Large intestine (tissue), 3 donors: ENCODE data around the gene TNFSF9. TPM values are rescaled to one million over a fixed set of nuclear protein-coding genes. Genes with fewer than 3 reads are reported as not detected.
"Not testable (repeated sequence)": the region's sequence is repeated elsewhere in the genome, so short reads cannot be mapped to it uniquely, and the experiment has no call there.

ENCODE experiments used
- DNase-seq, 2 donors: peaks; one replicate each; pipeline versions ENCODE4 v3.0.0 to v3.0.0-alpha.2; 2013
- H3K27ac ChIP-seq: one replicate; pipeline ENCODE4 v1.5.1; 2013; ENCODE audit warnings: low read length
- H3K27me3 ChIP-seq: 2 replicates; pipeline ENCODE4 v1.6.1; 2013; ENCODE audit warnings: low read length; ENCODE audit not compliant: control insufficient read depth, insufficient read depth
- H3K36me3 ChIP-seq: 2 replicates; pipeline ENCODE4 v1.6.1; 2013; ENCODE audit warnings: low read length; ENCODE audit not compliant: control insufficient read depth, insufficient read depth
- H3K4me1 ChIP-seq: one replicate; pipeline ENCODE4 v1.6.1; 2013; ENCODE audit warnings: low read length; ENCODE audit not compliant: control insufficient read depth, insufficient read depth
- H3K4me3 ChIP-seq: one replicate; pipeline ENCODE4 v1.5.1; 2013; ENCODE audit warnings: low read length
- H3K9me3 ChIP-seq: one replicate; pipeline ENCODE4 v1.6.1; 2013; ENCODE audit warnings: mild to moderate bottlenecking, low read depth, low read length, moderate library complexity; ENCODE audit not compliant: control insufficient read depth
- WGBS: methylation state at CpG from one replicate; pipeline ENCODE4 v1.1.5; 2013; ENCODE audit warnings: low lambda C conversion rate; ENCODE audit not compliant: insufficient coverage; 5-methylcytosine and 5-hydroxymethylcytosine counted together
- polyA plus RNA-seq: library from polyadenylated mRNA; unstranded; fragments of 120-200 nt; gene quantifications from one replicate; pipeline ENCODE4 v1.2.1, GENCODE V29; 2013

The TNFSF9 gene
- polyA plus RNA-seq, 1 donor, result 0.19 TPM

DNA sequence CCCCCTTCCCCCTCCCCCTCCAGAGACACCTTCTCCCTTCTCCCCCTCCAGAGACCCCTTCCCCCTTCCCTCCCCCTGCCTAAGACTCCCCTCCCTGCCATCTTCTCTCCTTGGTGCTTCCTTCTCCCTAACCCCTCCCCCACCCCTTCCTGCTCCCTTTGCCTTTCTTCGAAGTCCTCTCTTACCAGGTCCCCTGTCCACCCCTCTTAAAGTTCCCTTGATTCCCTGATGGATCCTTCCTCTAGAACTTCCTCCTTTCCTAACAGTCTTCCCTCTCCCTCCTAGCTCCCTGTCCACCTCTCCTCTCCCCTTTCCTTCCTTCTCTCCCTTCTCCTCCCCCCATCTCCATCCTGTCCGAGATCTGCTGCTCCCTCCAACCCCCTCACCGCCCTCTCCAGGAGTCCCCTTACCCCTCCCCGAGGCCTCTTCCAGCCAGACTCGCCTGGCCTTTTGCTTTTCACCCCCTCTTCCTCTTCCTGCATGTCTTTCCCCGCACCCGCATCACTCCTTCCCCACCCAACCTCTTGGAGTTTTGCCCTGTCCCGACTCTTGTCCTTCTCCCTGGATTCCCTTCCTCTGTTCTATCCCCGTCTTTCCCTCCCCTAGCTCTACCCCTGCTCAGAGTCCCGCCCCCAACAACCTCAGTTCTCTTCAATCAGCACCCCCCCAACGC, 3.1 kb downstream of the TNFSF9 start:
- no peak overlapping the region for H3K4me3 ChIP-seq
- 0% methylated on average over 3 of the region's 11 CpGs for WGBS
- no peaks in the 10 kb centered on the region for H3K36me3 ChIP-seq
- peaks cover 47% of the 10 kb centered on the region for H3K27me3 ChIP-seq
- H3K4me1 ChIP-seq, result peaks cover 15% of the 10 kb centered on the region
- H3K27ac ChIP-seq, result no peak overlapping the region
- peaks cover 9% of the 10 kb centered on the region for H3K9me3 ChIP-seq
- no peak for DNase-seq

DNA sequence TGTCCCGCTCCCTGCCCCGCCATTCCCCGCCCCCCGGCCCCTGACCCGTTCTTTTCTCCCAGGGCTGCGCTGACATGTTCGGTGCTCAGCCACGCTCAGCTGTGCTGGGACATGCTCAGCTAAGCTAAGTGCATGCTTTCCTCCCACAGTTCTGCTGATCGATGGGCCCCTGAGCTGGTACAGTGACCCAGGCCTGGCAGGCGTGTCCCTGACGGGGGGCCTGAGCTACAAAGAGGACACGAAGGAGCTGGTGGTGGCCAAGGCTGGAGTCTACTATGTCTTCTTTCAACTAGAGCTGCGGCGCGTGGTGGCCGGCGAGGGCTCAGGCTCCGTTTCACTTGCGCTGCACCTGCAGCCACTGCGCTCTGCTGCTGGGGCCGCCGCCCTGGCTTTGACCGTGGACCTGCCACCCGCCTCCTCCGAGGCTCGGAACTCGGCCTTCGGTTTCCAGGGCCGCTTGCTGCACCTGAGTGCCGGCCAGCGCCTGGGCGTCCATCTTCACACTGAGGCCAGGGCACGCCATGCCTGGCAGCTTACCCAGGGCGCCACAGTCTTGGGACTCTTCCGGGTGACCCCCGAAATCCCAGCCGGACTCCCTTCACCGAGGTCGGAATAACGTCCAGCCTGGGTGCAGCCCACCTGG, 3.7 kb downstream of the TNFSF9 start:
- no peak overlapping the region for H3K4me3 ChIP-seq
- H3K27ac ChIP-seq, result no peak overlapping the region
- H3K36me3 ChIP-seq, result no peaks in the 10 kb centered on the region
- H3K4me1 ChIP-seq, result peaks cover 15% of the 10 kb centered on the region
- no peak for DNase-seq
- peaks cover 9% of the 10 kb centered on the region for H3K9me3 ChIP-seq
- H3K27me3 ChIP-seq, result peaks cover 47% of the 10 kb centered on the region
- WGBS, result no CpG with 5 or more reads among the region's 40 CpGs

DNA sequence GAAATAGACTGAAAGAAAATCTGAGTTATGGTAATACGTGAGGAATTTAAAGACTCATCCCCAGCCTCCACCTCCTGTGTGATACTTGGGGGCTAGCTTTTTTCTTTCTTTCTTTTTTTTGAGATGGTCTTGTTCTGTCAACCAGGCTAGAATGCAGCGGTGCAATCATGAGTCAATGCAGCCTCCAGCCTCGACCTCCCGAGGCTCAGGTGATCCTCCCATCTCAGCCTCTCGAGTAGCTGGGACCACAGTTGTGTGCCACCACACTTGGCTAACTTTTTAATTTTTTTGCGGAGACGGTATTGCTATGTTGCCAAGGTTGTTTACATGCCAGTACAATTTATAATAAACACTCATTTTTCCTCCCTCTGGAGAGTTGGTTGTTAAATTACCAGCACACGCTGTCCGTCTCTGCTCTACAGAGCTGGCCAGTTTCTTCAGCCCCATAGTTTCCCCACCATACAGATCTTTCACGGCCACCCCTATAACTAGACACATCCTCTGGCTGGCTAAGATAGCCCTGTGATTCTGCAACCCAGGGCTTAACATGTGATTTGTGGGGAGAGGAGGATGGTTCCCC, 4.8 kb downstream of the TNFSF9 start:
- H3K27ac ChIP-seq, result no peak overlapping the region
- H3K4me1 ChIP-seq, result peaks cover 10% of the 10 kb centered on the region
- H3K4me3 ChIP-seq, result no peak overlapping the region
- H3K36me3 ChIP-seq, result no peaks in the 10 kb centered on the region
- peaks cover 37% of the 10 kb centered on the region for H3K27me3 ChIP-seq
- peaks cover 9% of the 10 kb centered on the region for H3K9me3 ChIP-seq
- WGBS, result 100% methylated on average over 3 of the region's 10 CpGs
- no peak for DNase-seq

DNA sequence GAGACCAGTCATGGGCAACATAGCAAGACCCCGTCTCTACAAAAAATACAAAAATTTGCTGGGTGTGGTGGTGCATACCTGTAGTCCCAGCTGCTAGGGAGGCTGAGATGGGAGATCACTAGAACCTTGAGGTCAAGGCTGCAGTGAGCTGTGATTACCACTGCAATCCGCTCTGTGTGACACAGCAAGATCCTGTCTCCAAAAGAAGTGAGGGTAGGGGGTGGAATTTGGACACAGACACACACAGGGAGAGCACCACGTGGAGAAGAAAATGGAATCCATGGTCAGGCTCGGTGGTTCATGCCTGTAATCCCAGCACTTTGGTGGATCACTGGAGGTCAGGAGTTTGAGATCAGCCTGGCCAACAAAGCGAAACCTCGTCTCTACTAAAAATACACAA, 8.7 kb downstream of the TNFSF9 start:
- H3K9me3 ChIP-seq, result peaks cover 4% of the 10 kb centered on the region
- peaks cover 3% of the 10 kb centered on the region for H3K4me1 ChIP-seq
- no CpG with 5 or more reads among the region's 6 CpGs for WGBS
- no peak overlapping the region for H3K4me3 ChIP-seq
- no peak overlapping the region for H3K27ac ChIP-seq
- H3K36me3 ChIP-seq, result no peaks in the 10 kb centered on the region
- DNase-seq, result no peak
- H3K27me3 ChIP-seq, result peaks cover 9% of the 10 kb centered on the region

DNA sequence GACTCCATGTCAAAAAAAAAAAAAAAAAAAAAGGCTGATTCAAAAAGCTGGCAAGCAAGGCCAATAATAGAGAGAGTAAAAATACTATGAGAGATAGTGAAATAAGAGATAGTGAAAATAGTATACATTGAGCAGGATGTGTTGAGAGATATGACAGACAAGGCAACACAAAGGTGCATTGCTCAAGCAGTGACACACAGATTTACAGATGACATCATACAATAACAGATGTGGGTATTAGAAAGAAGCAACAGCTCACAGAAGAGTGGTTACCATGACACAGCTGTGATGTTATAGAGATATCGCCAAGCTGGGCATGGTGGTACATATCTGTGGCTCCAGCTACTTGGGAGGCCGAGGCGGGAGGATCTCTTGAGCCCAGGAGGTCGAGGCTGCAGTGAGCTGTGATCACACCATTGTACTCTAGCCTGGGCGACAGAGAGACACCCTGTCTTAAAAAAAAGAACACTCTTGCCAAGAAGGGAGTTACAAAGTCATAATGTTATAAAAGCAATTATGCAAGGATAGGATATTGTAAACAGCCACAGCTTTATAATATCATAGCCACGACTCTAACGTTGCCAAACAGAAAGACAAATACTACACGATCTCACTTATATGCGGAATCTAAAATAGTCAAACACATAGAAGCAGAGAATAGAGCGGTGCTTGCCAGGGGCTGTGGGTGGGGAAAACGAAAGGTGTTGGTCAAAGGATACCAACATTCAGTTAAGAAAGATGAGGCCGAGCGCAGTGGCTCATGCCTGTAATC, 10.3 kb downstream of the TNFSF9 start:
- Histone ChIP-seq H3K27ac (no peak overlapping the region), H3K36me3 (no peaks in the 10 kb centered on the region), H3K4me1 (no peaks in the 10 kb centered on the region), H3K4me3 (no peak overlapping the region), H3K9me3 (no peaks in the 10 kb centered on the region), H3K27me3 (no peaks in the 10 kb centered on the region)
- DNase-seq, result no peak
- WGBS, result 80% methylated on average over 1 of the region's 13 CpGs

DNA sequence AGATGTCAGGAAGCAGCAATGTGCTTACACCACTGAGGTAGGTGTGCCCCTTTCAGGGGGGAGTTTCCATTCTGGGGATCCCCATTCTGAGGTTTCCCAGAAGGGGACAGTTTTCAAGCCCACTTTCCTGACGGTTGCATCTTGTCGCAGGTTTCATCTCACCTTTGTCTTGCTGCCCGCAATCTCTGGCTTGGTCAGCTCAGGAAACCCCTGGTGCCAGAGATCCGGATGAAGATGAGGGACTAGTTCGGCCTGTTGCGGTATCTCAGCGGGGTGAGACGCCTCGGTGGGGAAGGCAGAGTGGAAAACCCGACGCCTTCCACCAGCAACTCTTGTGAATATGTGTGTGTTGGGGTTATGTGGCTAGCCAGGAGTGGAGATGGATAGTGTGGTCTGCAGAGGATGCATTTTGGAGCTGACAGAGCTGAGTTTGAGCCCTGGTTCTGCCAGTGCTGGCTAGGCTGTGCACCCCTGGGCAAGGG, 13.1 kb downstream of the TNFSF9 start:
- H3K27me3 ChIP-seq, result no peaks in the 10 kb centered on the region
- no CpG with 5 or more reads among the region's 11 CpGs for WGBS
- DNase-seq, result no peak
- H3K4me3 ChIP-seq, result no peak overlapping the region
- H3K36me3 ChIP-seq, result no peaks in the 10 kb centered on the region
- no peak overlapping the region for H3K27ac ChIP-seq
- H3K9me3 ChIP-seq, result no peaks in the 10 kb centered on the region
- H3K4me1 ChIP-seq, result no peaks in the 10 kb centered on the region

DNA sequence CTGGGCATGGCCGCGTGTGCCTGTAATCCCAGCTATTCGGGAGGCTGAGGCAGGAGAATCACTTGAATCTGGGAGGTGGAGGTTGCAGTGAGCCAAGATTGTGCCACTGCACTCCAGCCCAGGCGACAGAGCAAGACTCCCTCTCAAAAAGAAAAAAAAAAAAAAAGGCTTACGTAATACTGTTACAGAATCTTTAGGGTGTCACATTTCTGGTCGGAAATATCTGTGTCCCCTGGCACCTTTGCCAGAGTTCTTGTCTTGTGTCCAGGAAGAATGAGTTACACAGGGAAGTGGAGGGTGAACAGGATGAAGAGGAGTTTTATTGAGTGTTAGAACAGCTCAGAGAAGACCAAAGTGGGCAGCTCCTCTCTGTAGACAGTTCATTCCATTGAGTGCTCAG, 19.9 kb downstream of the TNFSF9 start:
- H3K9me3 ChIP-seq, H3K4me1 ChIP-seq, H3K27ac ChIP-seq, H3K27me3 ChIP-seq, DNase-seq, H3K4me3 ChIP-seq, H3K36me3 ChIP-seq: not testable (repeated sequence)
- no CpG with 5 or more reads among the region's 6 CpGs for WGBS

DNA sequence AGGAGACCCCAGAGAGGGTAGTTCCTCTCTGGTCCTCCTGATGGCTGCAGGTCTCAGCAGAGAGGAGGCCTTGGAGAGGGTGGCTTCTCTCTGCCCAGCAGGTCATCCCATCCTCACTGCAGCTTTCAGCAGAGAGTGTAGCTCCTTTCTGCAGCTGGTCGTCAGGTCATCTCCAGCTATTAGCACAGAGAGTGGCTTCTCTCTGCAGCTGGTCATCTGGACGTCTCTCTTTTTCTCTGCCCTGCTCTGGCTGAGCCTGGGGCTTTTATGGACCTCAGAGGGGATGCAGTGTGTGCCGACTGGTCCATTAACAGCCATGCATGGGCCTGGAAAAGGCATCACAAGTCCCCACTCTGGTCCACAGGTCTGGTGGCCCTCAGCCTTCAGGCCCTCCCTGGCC, 20.3 kb downstream of the TNFSF9 start:
- no peak for DNase-seq
- H3K36me3 ChIP-seq, result no peaks in the 10 kb centered on the region
- H3K27ac ChIP-seq, result no peak overlapping the region
- H3K4me3 ChIP-seq, result no peak overlapping the region
- no peaks in the 10 kb centered on the region for H3K4me1 ChIP-seq
- H3K9me3 ChIP-seq, result peaks cover 7% of the 10 kb centered on the region
- no CpG with 5 or more reads among the region's 3 CpGs for WGBS
- no peaks in the 10 kb centered on the region for H3K27me3 ChIP-seq

DNA sequence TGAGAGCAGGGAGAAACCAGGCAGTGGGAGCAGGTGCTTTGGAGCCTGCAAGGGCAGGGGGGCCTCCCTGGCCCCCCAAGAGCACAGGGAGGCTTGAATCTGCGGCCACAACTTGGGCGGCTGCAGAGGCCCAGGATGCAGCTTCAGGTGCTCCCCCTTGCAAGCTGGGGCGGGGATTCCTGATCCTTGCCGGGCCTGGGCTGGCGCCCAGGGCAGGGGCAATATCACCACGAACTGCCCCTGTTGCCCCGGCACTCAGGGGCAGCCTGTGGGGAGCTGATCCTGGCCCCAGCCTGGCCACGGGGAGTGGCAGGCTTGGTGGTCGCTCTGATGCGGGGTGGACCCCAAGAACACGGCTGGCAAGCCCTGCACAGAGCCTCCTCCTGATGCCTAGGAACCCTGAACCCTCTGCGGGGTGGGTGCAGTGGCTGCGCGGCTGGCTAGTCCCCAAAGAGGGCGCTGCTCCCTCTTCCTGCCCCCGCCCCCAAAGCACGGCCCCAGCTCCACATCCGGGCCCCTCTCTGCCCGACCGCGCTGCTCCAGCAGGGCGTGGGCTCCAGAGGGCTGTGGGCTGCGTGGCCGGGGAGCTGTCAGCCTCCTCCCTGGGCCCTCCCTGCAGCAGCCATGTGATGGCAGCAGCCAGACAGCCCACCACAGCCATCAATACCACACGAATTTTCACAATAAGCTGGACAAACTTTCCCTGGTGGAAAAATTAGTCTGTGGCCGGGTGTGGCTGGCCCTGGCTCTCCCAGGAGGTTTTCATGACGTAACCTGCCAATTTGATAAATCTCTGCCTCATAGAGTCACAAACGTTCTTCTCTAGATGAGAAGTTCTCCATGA, 21.0 kb downstream of the TNFSF9 start:
- WGBS, result no CpG with 5 or more reads among the region's 28 CpGs
- Histone ChIP-seq H3K36me3 (no peaks in the 10 kb centered on the region), H3K4me3 (no peak overlapping the region), H3K27me3 (no peaks in the 10 kb centered on the region), H3K27ac (no peak overlapping the region), H3K9me3 (peaks cover 7% of the 10 kb centered on the region), H3K4me1 (no peaks in the 10 kb centered on the region)
- no peak for DNase-seq

DNA sequence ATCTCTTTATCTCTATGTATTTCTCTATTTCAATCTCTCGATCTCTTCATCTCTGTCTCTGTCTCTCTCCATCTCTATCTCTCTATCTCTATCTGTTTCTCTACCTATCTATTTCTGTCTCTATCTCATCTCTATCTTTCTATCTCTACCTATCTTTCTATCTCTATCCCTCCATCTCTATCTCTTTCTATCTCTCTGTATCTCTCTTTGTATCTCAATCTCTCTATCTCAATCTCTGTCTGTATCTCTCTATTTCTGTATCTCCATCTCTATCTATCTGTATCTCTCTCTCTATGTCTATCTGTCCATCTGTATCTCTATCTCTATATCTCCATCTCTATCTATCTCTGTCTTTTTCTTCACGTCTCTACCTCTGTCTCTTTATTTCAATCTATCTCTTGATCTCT, 25.2 kb downstream of the TNFSF9 start:
- no peaks in the 10 kb centered on the region for H3K36me3 ChIP-seq
- peaks cover 7% of the 10 kb centered on the region for H3K9me3 ChIP-seq
- H3K27ac ChIP-seq, result no peak overlapping the region
- DNase-seq, result no peak
- WGBS, result 94% methylated on average over 2 of the region's 2 CpGs
- H3K27me3 ChIP-seq, result no peaks in the 10 kb centered on the region
- H3K4me3 ChIP-seq, result no peak overlapping the region
- H3K4me1 ChIP-seq, result no peaks in the 10 kb centered on the region
